ENCODE data around the gene BCS1L.

GRCh38 chr2:218698885-218699284, 39.4 kb downstream of the BCS1L start:
- no peak for TF ChIP-seq CTCF (conservative IDR thresholded peaks at IDR 0.05; ENCODE audit: low read depth, low read length)
- TF ChIP-seq EZH2 (IDR thresholded peaks at IDR 0.05; ENCODE audit: low read length, unreplicated experiment) = no peak
- TF ChIP-seq EZH2phosphoT487 (IDR thresholded peaks at IDR 0.05; ENCODE audit: borderline replicate concordance, low read length) = no peak

Data from PC-3 (cell line).